ENCODE data around the gene MYL3. TPM values are rescaled to one million over a fixed set of nuclear protein-coding genes. Genes with fewer than 3 reads are reported as not detected.

MYL3 gene
- polyA plus RNA-seq, 1 donor, result 6.7 TPM

DNA sequence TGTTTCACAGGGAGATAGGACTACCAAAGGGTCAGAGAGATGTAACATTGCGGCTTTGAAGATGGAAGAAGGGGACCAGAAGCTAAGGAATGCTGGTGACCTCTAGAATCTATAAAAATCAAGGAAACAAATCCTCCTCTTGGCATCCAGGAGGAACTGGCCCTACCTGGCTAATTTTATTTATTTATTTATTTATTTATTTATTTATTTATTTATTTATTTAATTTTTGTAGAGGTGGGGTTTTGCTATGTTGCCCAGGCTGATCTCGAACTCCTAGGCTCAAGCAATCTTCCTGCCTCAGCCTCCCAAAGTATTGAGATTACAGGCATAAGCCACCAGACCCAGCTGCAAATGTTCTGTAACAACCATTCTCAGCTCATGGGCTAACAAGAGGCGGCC lies 19.7 kb downstream of the MYL3 start:
- Histone ChIP-seq H3K36me3 (ENCODE audit: control insufficient read depth, insufficient read depth, low read length) (no peaks in the 10 kb centered on the region), H3K4me1 (ENCODE audit: control insufficient read depth, insufficient read depth, low read length) (peaks cover 23% of the 10 kb centered on the region)
- WGBS (ENCODE audit: insufficient coverage, low lambda C conversion rate), result 100% methylated on average over 2 of the region's 3 CpGs

DNA sequence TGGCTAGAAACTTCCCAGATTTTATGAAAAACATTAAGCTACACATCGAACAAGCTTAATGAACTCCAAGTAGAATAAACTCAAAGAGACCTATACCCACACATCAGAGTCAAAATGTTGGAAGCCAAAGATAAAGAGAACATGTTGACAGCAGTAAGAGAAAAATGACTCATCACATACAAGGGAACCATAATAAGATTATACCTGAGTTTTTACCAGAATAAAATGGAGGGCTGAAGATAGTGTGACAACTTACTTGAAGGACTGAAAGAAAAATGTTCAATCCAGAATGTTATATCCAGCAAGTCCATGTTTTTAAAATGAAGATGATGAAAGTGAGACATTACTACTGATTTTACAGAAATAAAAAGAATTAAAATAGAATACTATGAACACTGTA lies 22.8 kb downstream of the MYL3 start:
- Histone ChIP-seq H3K9me3 (ENCODE audit: control insufficient read depth, low read depth, low read length) (peaks cover 26% of the 10 kb centered on the region), H3K36me3 (ENCODE audit: control insufficient read depth, insufficient read depth, low read length) (no peaks in the 10 kb centered on the region), H3K27me3 (ENCODE audit: control insufficient read depth, insufficient read depth, low read length) (no peaks in the 10 kb centered on the region), H3K4me3 (ENCODE audit: low read length) (no peak overlapping the region), H3K27ac (ENCODE audit: low read length) (no peak overlapping the region), H3K4me1 (ENCODE audit: control insufficient read depth, insufficient read depth, low read length) (peaks cover 5% of the 10 kb centered on the region)
- WGBS (ENCODE audit: insufficient coverage, low lambda C conversion rate), result 100% methylated on average over 1 of the region's 1 CpG
- DNase-seq, result no peak

More for the DNA sequence above, 19.7 kb downstream of the MYL3 start:
- Histone ChIP-seq H3K27ac (ENCODE audit: low read length) (no peak overlapping the region), H3K9me3 (ENCODE audit: control insufficient read depth, low read depth, low read length) (peaks cover 21% of the 10 kb centered on the region), H3K4me3 (ENCODE audit: low read length) (no peak overlapping the region), H3K27me3 (ENCODE audit: control insufficient read depth, insufficient read depth, low read length) (no peaks in the 10 kb centered on the region)
- DNase-seq, result no peak

DNA sequence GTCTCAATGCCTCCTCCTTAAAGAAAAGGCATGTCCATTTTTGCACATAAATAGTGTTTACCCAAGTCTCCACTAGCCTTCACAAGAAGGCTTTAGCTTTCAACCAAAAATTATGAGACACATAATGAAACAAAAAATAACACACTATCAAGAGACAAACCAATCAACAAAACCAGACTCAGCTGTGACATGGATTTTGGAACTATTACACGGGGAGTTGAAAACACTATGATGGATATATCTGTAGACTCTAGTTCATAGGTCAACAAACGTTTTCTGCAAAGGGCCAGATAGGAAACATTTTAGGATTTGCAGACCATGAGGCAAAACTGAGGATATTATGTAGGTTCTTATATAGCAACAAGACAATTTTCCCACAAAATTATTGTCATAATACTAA lies 24.9 kb downstream of the MYL3 start:
- Histone ChIP-seq H3K9me3 (ENCODE audit: control insufficient read depth, low read depth, low read length) (peaks cover 35% of the 10 kb centered on the region), H3K4me3 (ENCODE audit: low read length) (no peak overlapping the region), H3K27me3 (ENCODE audit: control insufficient read depth, insufficient read depth, low read length) (no peaks in the 10 kb centered on the region), H3K36me3 (ENCODE audit: control insufficient read depth, insufficient read depth, low read length) (no peaks in the 10 kb centered on the region), H3K4me1 (ENCODE audit: control insufficient read depth, insufficient read depth, low read length) (no peaks in the 10 kb centered on the region), H3K27ac (ENCODE audit: low read length) (no peak overlapping the region)
- WGBS (ENCODE audit: insufficient coverage, low lambda C conversion rate), result no CpG with 5 or more reads among the region's 2 CpGs
- no peak for DNase-seq

DNA sequence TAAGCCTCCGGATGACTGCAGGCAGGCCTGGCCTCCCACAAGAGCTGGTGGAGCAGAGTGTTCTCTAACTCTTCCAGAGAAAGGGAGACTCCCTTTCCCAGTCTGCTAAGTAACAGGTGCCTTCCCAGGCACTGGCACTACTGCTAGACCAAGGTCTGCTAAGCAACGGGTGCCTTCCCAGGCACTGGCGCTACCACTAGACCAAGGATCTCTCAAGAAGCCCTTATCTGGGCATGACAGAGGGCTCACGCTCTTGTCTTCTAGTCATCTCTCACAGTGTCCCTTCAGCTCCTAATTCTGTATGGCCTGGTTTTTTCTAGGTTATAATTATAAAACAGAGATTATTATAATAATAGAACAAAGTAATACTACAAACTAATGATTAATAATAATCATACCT lies 27.8 kb downstream of the MYL3 start:
- peaks cover 25% of the 10 kb centered on the region for H3K9me3 ChIP-seq (ENCODE audit: control insufficient read depth, low read depth, low read length)
- H3K4me1 ChIP-seq (ENCODE audit: control insufficient read depth, insufficient read depth, low read length), result no peaks in the 10 kb centered on the region
- no peaks in the 10 kb centered on the region for H3K27me3 ChIP-seq (ENCODE audit: control insufficient read depth, insufficient read depth, low read length)
- WGBS (ENCODE audit: insufficient coverage, low lambda C conversion rate), result no CpG with 5 or more reads among the region's 4 CpGs
- H3K4me3 ChIP-seq (ENCODE audit: low read length), result no peak overlapping the region
- H3K27ac ChIP-seq (ENCODE audit: low read length), result no peak overlapping the region
- no peaks in the 10 kb centered on the region for H3K36me3 ChIP-seq (ENCODE audit: control insufficient read depth, insufficient read depth, low read length)
- no peak for DNase-seq

DNA sequence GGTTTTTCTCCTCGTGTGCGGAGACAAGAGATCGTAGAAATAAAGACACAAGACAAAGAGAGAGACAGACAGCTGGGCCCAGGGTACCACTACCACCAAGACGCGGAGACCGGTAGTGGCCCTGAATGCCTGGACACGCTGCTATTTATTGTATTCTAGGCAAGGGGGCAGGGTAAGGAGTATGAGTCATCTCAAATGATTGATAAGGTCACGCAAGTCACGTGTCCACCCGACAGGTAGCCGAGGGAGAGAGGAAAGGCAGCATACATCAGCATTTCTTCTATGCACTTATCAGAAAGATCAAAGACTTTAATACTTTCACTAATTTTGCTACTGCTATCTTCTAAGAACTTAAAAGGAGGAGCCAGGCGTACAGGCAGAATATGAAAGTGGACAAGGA lies 28.2 kb downstream of the MYL3 start:
- Histone ChIP-seq H3K4me1 (ENCODE audit: control insufficient read depth, insufficient read depth, low read length) (no peaks in the 10 kb centered on the region), H3K27ac (ENCODE audit: low read length) (no peak overlapping the region), H3K27me3 (ENCODE audit: control insufficient read depth, insufficient read depth, low read length) (no peaks in the 10 kb centered on the region), H3K9me3 (ENCODE audit: control insufficient read depth, low read depth, low read length) (peaks cover 21% of the 10 kb centered on the region), H3K4me3 (ENCODE audit: low read length) (no peak overlapping the region), H3K36me3 (ENCODE audit: control insufficient read depth, insufficient read depth, low read length) (no peaks in the 10 kb centered on the region)
- DNase-seq, result peak; percentile 43 to 54
- WGBS (ENCODE audit: insufficient coverage, low lambda C conversion rate), result no CpG with 5 or more reads among the region's 12 CpGs

DNA sequence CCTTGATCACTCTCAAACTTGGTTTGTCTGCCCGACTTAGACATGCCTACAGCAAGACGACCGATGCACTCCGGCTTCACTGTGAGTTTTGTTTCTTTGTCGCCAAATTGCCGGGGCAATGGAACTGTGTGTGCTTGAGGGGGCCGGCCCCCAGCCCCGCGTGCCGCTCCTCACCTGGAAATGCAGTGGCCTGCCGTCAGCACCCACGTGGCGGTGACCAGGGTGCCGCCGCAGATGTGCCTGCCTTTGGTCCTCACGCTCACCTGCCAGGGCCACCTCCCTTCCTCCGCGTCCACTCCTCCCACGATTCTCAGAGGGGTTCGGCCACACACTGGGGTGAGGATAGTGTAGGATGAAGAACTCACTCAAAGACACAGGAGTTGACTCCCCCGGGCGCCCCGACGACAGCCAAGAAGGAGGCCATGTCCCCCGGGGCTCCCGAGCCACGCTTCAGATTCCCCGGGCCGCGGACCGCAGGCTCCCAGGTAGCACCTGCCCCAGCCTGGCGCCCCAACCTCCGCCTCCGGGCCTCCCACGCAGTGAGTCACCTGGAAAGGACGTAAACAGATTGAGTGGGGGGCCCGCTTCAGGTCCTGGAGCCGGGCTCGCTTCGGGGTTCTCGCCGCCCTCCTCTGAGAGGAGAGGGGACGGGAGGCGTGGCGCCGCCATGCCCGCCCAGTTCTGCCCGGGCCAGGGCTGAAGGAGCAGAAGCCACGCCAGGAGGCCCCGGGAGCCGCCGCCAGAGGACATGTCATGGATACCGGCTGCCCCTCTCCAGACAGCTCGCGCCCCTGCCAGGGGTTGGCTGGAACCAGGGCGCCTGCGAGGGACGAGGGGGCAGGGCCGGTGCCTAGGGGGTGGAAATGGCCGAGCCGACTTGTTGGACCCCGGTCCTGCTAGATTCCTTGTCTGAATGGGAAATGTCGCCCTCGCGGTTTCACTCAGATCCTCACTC lies 29.6 kb downstream of the MYL3 start:
- Histone ChIP-seq H3K27me3 (ENCODE audit: control insufficient read depth, insufficient read depth, low read length) (no peaks in the 10 kb centered on the region), H3K36me3 (ENCODE audit: control insufficient read depth, insufficient read depth, low read length) (no peaks in the 10 kb centered on the region), H3K4me1 (ENCODE audit: control insufficient read depth, insufficient read depth, low read length) (no peaks in the 10 kb centered on the region), H3K27ac (ENCODE audit: low read length) (no peak overlapping the region), H3K4me3 (ENCODE audit: low read length) (no peak overlapping the region), H3K9me3 (ENCODE audit: control insufficient read depth, low read depth, low read length) (peaks cover 17% of the 10 kb centered on the region)
- no CpG with 5 or more reads among the region's 65 CpGs for WGBS (ENCODE audit: insufficient coverage, low lambda C conversion rate)
- DNase-seq, result no peak

DNA sequence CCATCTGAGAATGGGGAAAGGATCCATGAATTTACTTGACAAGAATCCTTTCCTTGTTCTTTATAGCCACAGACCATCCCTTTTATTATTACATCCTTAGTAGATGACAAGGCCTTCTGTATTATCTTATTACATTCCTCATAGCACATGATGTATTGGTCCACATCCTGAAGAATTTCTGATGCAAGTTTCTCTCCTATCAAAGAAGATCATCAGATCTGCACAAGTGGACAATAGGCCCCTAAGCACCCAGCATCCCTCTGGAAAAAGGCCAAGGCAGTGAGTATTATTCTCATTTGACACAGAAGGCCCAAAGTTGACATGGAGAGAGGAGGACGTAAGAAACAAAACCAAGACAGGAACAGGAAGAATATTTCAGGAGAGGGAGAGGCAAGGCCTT lies 31.4 kb downstream of the MYL3 start:
- Histone ChIP-seq H3K27me3 (ENCODE audit: control insufficient read depth, insufficient read depth, low read length) (no peaks in the 10 kb centered on the region), H3K27ac (ENCODE audit: low read length) (no peak overlapping the region), H3K36me3 (ENCODE audit: control insufficient read depth, insufficient read depth, low read length) (no peaks in the 10 kb centered on the region), H3K4me1 (ENCODE audit: control insufficient read depth, insufficient read depth, low read length) (no peaks in the 10 kb centered on the region), H3K4me3 (ENCODE audit: low read length) (no peak overlapping the region), H3K9me3 (ENCODE audit: control insufficient read depth, low read depth, low read length) (peaks cover 12% of the 10 kb centered on the region)
- WGBS (ENCODE audit: insufficient coverage, low lambda C conversion rate), result 29% methylated on average over 1 of the region's 1 CpG
- DNase-seq, result no peak

DNA sequence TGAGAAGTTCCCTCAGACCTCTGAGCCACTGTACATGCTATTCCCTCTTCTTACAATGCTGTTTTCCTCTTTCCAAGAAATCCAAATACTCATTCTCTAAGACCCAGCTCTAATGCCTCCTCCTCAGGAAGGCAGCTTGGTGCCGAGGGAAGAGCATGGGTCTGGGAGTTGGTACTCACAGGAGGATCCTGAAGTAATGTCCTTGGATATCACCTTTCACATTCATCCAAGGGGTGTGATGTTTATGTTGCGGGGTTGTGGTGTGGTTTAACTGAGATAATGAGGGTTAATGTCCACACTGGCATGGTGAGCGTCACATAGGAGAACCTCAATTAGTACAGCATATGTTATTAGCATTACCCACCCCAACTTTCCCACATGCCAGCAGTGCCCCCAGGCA lies 31.9 kb downstream of the MYL3 start:
- no peaks in the 10 kb centered on the region for H3K4me1 ChIP-seq (ENCODE audit: control insufficient read depth, insufficient read depth, low read length)
- DNase-seq, result no peak
- WGBS (ENCODE audit: insufficient coverage, low lambda C conversion rate), result no CpG with 5 or more reads among the region's 3 CpGs

DNA sequence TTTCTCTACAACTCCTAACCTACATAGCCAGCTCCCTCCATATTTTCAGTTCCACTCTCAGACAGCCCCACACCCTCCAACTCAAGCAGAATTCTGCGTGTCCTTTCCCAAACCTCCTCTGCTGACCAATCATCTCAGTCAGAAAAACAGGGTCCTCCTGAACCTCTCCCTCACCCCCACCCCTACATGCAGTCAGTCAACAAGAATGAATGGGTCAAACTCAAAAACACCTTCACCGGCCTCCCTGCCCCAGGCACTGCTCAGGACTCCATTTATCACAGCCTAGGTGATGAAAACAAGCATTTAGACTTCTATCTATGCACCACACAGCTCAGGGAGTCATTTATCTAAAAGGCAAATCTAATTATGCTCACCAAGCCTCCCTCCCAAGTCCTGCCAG lies 32.4 kb downstream of the MYL3 start:
- DNase-seq, result no peak
- H3K27me3 ChIP-seq (ENCODE audit: control insufficient read depth, insufficient read depth, low read length), result no peaks in the 10 kb centered on the region
- H3K36me3 ChIP-seq (ENCODE audit: control insufficient read depth, insufficient read depth, low read length), result no peaks in the 10 kb centered on the region
- WGBS (ENCODE audit: insufficient coverage, low lambda C conversion rate), result 100% methylated on average over 1 of the region's 2 CpGs
- H3K4me3 ChIP-seq (ENCODE audit: low read length), result no peak overlapping the region
- H3K4me1 ChIP-seq (ENCODE audit: control insufficient read depth, insufficient read depth, low read length), result no peaks in the 10 kb centered on the region
- peaks cover 13% of the 10 kb centered on the region for H3K9me3 ChIP-seq (ENCODE audit: control insufficient read depth, low read depth, low read length)
- H3K27ac ChIP-seq (ENCODE audit: low read length), result no peak overlapping the region

More for the DNA sequence above, 31.9 kb downstream of the MYL3 start:
- H3K27me3 ChIP-seq (ENCODE audit: control insufficient read depth, insufficient read depth, low read length), result no peaks in the 10 kb centered on the region
- no peak overlapping the region for H3K4me3 ChIP-seq (ENCODE audit: low read length)
- H3K9me3 ChIP-seq (ENCODE audit: control insufficient read depth, low read depth, low read length), result peaks cover 13% of the 10 kb centered on the region
- no peaks in the 10 kb centered on the region for H3K36me3 ChIP-seq (ENCODE audit: control insufficient read depth, insufficient read depth, low read length)
- no peak overlapping the region for H3K27ac ChIP-seq (ENCODE audit: low read length)

DNA sequence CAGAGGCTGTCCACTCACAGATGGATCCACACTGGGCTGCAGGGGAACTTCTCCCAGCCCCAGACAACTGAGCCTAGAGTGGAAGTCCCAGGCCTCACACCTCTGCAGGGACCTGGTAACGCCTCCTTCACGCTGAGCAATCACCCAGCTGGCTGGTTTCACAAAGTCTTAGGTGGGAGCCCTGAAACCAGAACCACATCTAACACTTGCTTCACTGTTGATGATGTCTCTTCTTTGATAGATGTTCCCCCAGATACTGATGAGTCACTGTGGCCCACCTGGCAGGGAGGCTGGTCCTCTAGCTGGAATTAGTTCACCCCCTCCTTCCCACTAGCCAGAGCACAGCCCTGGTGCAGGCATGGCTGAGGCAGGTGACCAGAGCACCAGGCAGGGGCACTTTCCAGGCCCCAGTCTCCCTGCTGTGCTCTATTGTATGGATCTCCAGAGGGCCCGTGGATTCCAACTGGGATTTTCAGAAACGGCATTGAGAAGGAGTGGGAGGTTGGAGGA lies 33.5 kb downstream of the MYL3 start:
- WGBS (ENCODE audit: insufficient coverage, low lambda C conversion rate), result no CpG with 5 or more reads among the region's 4 CpGs
- no peaks in the 10 kb centered on the region for H3K4me1 ChIP-seq (ENCODE audit: control insufficient read depth, insufficient read depth, low read length)
- no peaks in the 10 kb centered on the region for H3K36me3 ChIP-seq (ENCODE audit: control insufficient read depth, insufficient read depth, low read length)
- H3K9me3 ChIP-seq (ENCODE audit: control insufficient read depth, low read depth, low read length), result peaks cover 13% of the 10 kb centered on the region
- no peaks in the 10 kb centered on the region for H3K27me3 ChIP-seq (ENCODE audit: control insufficient read depth, insufficient read depth, low read length)
- no peak overlapping the region for H3K27ac ChIP-seq (ENCODE audit: low read length)
- no peak for DNase-seq
- H3K4me3 ChIP-seq (ENCODE audit: low read length), result no peak overlapping the region

All from large intestine (tissue), 3 donors.